GM21381 (cell line): ENCODE measurements around the gene IFT80.
"Not testable (repeated sequence)": the region's sequence is repeated elsewhere in the genome, so short reads cannot be mapped to it uniquely, and the experiment has no call there.

Experiments
- ATAC-seq: cut with Tn5 transposase; IDR thresholded peaks from one replicate; pipeline ENCODE4 v1.9.1; 2021; ENCODE audit warnings: mild to moderate bottlenecking, moderate library complexity; ENCODE audit not compliant: unreplicated experiment

Gene IFT80

DNA sequence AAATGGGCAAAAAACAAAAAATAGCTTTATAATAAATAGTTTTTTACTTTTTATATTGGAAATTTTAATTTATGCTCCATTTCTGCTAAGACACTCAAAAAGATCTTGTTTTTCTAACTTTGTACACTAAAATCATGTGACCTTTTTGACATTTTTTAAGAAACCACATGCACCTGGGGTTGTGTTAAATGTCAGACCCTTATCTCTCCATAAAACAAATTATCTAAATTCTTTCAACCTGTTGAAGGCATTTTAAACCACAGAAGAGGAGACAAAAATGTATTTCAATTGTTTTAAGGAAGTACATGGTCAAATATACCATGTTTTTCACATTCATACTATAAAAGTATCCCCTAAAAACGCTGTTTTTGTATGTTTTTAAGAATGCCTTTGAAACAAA lies 29.2 kb downstream of the IFT80 start:
- ATAC-seq, result no peak

- peak; percentile 77 for ATAC-seq
Observed at GRCh38 chr3:160368804-160369203, 30.2 kb downstream of the IFT80 start.

GRCh38 chr3:160365869-160366522 lies 33.0 kb downstream of the IFT80 start:
- no peak for ATAC-seq

GRCh38 chr3:160362896-160363295 lies 36.1 kb downstream of the IFT80 start:
- not testable (repeated sequence) for ATAC-seq

- no peak for ATAC-seq
Observed at GRCh38 chr3:160355826-160356225, 43.2 kb downstream of the IFT80 start.

- no peak for ATAC-seq
Observed at GRCh38 chr3:160346511-160346910, 52.5 kb downstream of the IFT80 start.

DNA sequence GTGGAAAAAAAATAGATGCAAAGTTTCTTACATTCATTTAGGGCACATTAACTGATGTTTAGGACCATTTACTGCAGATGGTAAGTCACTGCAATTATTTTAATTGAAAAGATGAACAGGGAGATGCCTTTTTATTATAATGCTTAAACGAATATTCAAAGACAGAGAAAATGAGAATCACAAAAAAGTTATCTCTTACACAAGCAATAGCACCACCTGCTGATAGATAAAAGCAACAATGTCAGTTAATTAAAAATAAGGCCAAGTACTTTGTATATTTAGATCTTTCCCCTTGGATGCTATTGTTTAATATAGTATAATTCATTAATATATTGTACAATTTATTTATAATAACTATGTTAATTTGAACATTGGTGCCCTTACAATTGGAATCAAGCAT lies 55.9 kb downstream of the IFT80 start:
- no peak for ATAC-seq

DNA sequence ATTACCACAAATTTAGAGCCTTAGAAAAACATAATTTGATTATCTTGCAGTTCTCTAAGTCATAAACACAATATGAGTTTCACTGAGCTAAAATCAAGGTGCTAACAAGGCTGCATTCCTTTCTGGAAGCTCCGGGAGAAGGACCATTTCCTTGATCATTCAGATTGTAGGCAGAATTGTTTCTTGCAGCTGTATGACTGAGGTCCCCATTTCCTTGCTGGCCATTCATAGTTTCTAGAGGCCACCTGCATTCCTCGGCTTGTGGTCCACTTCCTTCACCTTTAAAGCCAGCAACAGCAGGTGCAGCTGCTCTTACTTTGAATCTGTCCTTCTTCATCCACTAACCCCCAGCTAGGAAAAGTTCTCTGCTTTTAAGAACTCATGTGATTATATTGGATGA lies 58.7 kb downstream of the IFT80 start:
- ATAC-seq, result no peak

GRCh38 chr3:160331127-160331937 lies 67.7 kb downstream of the IFT80 start:
- no peak for ATAC-seq

- no peak for ATAC-seq
Observed at GRCh38 chr3:160330690-160331089, 68.3 kb downstream of the IFT80 start.

- no peak for ATAC-seq
Observed at GRCh38 chr3:160330109-160330508, 68.9 kb downstream of the IFT80 start.

DNA sequence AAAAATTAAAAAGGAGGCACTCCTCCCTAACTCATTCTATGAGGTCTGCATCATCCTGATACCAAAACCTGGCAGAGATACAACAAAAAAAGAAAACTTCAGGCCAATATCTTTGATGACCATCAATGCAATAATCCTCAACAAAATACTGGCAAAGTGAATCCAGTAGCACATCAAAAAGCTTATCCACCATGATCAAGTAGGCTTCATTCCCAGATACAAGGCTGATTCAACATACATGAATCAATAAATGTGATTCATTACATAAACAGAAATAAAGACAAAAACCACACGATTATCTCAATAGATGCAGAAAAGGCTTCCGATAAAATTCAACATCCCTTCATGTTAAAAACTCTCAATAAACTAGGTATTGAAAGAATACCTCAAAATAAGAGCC lies 72.7 kb downstream of the IFT80 start:
- not testable (repeated sequence) for ATAC-seq

GRCh38 chr3:160321821-160322220 lies 77.2 kb downstream of the IFT80 start:
- not testable (repeated sequence) for ATAC-seq

DNA sequence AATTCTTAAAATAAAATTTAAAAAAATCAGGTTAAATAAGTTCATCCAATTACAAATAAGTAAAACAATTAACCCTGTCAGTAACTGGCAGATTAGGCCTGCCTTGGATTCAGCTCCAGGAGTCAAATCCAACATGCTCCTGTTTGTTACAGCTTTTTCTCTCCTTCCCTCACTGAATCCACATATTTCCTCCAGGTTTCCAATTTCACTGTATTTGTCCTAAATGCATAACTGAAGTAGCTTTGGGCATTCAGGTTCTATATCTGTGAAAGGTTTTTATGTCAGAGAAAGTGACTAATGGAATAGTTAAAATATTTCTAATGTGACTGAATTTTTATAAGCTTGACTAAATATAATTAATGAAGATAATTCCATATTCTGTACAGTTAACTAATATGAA lies 79.7 kb downstream of the IFT80 start:
- no peak for ATAC-seq

DNA sequence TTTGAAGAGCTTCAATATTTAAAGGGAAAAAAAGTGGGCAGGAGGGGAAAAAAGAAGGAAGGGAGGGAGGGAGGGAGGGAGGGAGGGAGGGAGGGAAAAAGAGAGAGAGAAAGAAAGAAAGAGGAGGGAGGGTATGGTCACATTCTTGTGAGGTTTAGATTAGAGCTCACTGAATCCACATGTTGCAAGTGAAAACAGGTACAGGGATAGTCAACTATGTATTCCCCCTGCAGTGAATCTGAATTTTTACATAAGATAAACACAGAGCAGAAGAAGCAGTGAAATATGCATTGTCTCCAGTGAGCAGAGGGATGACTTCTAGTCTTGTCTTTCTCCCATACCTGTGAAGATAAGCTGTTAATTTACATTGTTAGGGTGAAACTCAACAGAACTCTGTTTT lies 84.0 kb downstream of the IFT80 start:
- ATAC-seq, result no peak

DNA sequence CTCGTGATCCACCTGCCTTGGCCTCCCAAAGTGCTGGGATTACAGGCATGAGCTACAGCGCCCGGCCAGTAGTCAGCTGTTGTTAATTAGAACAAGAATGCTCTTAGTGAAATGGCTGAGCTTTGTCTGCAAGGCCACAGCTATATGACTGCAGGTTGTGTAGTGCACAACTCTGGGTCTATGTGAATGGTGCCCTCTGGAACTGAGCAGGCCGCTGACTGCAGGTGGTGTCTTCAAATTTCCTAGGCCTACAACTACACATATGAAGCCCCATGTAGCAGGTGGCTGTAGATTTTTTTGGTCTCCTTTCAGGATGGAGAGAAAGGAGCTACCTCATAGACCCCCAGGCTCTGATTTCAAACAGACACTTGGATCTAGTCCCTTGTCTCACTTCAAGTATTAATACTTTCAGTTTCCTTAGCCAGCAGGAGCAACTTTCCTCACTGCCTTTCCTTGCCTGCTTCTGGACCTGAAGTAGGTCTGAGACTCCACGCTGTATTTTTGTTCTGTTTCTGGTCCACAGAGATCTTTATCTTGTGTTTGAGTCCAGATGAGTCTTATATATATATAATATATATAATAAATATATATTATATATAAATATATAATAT lies 86.9 kb downstream of the IFT80 start:
- ATAC-seq, result no peak

DNA sequence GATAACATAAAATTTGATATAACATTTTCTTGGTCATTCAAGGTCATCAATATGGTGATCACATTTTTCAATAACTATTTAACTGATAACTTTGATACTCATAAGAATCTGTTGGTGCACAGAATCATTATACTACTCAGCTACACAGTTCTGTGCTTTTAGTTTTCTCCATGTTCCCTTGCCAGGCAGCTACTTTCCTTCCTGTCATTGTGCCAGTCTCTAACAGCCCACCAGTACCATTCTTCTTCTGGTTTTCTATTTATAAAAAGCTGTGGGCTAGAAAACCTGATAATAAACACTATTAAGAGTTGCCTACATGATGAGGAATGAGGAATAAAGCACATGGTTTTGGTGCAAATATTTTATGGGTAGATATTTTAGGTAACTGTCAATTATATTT lies 96.2 kb downstream of the IFT80 start:
- ATAC-seq, result no peak

- ATAC-seq, result no peak
Observed at GRCh38 chr3:160296591-160296990, 102.4 kb downstream of the IFT80 start.

- ATAC-seq, result no peak
Observed at GRCh38 chr3:160291909-160292299, 107.1 kb downstream of the IFT80 start.

GRCh38 chr3:160291290-160291908 lies 107.6 kb downstream of the IFT80 start:
- no peak for ATAC-seq

DNA sequence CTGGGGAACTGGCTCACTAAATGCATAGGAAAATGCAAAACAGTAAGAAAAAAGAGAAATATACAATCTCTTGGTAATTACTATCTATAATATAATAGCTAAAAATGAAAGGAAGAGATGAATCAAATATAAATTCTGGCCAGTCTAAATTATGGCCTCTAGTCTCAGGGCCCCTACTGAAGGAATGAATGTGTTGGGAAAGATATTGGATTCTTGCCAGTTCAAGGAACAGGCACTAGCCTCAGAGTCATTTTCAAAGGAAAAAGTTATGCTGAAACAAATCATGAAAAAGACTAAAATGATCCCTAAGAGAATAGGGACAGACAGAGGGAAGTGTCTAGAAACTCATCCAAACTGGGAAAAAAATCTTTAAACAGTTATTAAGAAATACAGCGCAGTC lies 111.4 kb downstream of the IFT80 start:
- no peak for ATAC-seq

GRCh38 chr3:160286231-160286630 lies 112.8 kb downstream of the IFT80 start:
- ATAC-seq, result no peak
